WTC11 (cell line): ENCODE data around the gene TMCC2.

ENCODE experiments used
- CBFB ChIP-seq: sonication (generic); formaldehyde crosslinking; IDR thresholded peaks from 2 replicates; pipeline ENCODE4 v1.8.1; 2022; ENCODE audit warnings: mild to moderate bottlenecking, low read depth, missing genetic modification reagents
- CTCF ChIP-seq: fragments of 200-600 bp; IDR thresholded peaks from 2 replicates; pipeline ENCODE4 v1.8.0; 2022; ENCODE audit warnings: antibody characterized with exemption

GRCh38 chr1:205236951-205237475, 9.3 kb downstream of the TMCC2 start:
- no peak for TF ChIP-seq CTCF
- TF ChIP-seq CBFB (CRISPR knock-in tag) = no peak
